EL (cell line): Measurements from ENCODE around the gene TNFSF12.

Experiments used
- DNase-seq: peaks from one replicate; pipeline ENCODE4 v3.0.0-alpha.2; 2016

The TNFSF12 gene, protein sequence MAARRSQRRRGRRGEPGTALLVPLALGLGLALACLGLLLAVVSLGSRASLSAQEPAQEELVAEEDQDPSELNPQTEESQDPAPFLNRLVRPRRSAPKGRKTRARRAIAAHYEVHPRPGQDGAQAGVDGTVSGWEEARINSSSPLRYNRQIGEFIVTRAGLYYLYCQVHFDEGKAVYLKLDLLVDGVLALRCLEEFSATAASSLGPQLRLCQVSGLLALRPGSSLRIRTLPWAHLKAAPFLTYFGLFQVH

DNA sequence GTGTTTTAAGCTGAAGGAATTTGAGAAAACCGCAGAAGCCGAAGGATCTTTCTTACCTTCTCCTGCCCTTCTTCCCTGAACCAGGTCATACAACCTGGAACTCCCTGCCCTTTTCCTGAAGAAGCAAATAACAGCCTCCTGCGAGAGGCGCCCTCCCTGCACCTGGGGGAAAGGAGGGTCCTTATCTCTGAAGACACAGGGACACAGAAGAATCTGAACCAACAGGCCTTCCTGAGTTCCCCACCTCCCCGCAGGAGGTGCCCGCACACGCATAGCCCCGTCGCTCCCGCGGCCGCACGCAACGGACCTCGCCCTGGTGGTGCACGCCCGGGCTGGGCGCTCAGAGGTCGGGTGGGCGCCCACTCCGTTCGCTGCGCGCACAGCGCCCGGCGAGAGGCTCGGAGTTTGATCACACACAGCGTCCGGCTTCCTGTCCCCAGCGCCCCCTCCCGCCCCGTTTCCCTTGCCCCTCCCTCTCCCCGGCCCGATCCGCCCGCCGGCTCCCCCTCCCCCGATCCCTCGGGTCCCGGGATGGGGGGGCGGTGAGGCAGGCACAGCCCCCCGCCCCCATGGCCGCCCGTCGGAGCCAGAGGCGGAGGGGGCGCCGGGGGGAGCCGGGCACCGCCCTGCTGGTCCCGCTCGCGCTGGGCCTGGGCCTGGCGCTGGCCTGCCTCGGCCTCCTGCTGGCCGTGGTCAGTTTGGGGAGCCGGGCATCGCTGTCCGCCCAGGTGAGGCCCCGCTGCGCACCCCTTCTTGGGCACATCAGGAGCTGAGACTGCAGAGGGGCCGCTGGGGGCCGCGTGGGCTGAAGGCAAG, at the start of gene TNFSF12:
TSS of gene TNFSF12 (plus strand) at position 474 of the 816 bp plus-strand sequence. CDS start at position 570, 96 bp downstream.
- DNase-seq = peak; percentile 50

DNA sequence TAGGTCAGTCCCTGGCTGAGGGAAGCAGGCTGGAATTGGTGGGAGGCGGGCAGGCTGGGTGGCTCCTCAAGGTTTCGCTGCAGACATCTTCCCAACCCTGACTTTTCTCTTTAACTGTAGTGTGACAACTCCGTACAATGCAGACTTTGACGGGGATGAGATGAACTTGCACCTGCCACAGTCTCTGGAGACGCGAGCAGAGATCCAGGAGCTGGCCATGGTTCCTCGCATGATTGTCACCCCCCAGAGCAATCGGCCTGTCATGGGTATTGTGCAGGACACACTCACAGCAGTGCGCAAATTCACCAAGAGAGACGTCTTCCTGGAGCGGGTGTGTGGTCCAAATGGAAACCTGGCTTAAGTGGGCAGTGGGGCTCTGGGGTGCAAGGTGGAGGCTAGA, 49.7 kb upstream of the TNFSF12 start:
- no peak for DNase-seq

DNA sequence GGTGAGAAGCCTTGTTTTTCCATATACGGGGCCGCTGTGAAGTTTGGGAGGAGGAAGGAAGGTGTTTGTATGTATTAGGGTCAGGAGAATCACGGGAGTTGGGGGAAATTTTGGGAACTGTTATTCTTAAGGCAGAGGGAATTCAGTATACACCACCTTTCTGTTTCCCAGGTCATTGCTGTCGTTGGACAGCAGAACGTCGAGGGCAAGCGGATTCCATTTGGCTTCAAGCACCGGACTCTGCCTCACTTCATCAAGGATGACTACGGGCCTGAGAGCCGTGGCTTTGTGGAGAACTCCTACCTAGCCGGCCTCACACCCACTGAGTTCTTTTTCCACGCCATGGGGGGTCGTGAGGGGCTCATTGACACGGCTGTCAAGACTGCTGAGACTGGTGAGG, 47.1 kb upstream of the TNFSF12 start:
- DNase-seq = no peak

- DNase-seq = no peak
Measured at GRCh38 chr17:7502171-7502847, 46.5 kb upstream of the TNFSF12 start.

GRCh38 chr17:7502987-7503386, 45.9 kb upstream of the TNFSF12 start:
- DNase-seq = no peak

GRCh38 chr17:7503521-7503920, 45.3 kb upstream of the TNFSF12 start:
- DNase-seq = no peak

GRCh38 chr17:7508145-7508544, 40.7 kb upstream of the TNFSF12 start:
- no peak for DNase-seq

DNA sequence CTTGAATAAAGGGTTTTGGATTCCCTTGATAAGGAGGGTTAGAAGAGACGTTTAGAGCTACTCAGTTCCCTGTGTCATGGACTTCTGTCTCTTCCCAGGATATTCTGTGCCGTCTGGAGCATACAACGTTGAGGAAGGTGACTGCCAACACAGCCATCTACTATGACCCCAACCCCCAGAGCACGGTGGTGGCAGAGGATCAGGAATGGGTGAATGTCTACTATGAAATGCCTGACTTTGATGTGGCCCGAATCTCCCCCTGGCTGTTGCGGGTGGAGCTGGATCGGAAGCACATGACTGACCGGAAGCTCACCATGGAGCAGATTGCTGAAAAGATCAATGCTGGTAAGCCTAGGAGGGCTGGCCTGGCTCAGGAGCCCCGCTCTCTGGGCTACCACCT, 40.0 kb upstream of the TNFSF12 start:
- DNase-seq = no peak

DNA sequence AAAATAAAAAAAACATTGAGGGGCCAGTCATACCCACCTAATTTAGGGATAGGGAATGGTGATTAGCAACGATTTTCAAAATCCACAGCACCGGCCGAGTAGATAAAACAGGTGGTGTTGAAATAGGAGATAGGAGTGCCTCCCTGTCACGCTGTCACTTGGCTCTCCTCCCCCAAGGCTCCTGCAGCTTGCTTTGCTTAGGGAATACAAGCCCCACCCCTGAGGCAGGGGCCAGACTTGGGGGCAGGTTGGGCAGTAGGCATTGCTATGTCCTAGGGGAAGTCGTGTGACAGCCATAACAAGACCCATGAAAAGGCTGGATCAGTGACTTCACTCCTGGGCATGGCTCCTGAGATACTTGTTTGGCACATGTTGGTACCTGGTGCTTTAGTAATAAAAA, 38.9 kb upstream of the TNFSF12 start:
- no peak for DNase-seq

GRCh38 chr17:7511108-7511507, 37.8 kb upstream of the TNFSF12 start:
- DNase-seq = no peak

- no peak for DNase-seq
Measured at GRCh38 chr17:7512105-7512504, 36.8 kb upstream of the TNFSF12 start.

DNA sequence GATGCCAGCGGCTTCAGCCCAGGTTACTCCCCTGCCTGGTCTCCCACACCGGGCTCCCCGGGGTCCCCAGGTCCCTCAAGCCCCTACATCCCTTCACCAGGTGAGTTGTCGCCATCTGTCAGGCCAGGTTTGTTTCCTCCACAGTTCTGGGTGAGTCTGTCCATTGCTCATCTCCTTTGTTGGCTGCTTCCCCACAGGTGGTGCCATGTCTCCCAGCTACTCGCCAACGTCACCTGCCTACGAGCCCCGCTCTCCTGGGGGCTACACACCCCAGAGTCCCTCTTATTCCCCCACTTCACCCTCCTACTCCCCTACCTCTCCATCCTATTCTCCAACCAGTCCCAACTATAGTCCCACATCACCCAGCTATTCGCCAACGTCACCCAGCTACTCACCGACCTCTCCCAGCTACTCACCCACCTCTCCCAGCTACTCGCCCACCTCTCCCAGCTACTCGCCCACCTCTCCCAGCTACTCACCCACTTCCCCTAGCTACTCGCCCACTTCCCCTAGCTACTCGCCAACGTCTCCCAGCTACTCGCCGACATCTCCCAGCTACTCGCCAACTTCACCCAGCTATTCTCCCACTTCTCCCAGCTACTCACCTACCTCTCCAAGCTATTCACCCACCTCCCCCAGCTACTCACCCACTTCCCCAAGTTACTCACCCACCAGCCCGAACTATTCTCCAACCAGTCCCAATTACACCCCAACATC, 35.9 kb upstream of the TNFSF12 start:
- DNase-seq = no peak

DNA sequence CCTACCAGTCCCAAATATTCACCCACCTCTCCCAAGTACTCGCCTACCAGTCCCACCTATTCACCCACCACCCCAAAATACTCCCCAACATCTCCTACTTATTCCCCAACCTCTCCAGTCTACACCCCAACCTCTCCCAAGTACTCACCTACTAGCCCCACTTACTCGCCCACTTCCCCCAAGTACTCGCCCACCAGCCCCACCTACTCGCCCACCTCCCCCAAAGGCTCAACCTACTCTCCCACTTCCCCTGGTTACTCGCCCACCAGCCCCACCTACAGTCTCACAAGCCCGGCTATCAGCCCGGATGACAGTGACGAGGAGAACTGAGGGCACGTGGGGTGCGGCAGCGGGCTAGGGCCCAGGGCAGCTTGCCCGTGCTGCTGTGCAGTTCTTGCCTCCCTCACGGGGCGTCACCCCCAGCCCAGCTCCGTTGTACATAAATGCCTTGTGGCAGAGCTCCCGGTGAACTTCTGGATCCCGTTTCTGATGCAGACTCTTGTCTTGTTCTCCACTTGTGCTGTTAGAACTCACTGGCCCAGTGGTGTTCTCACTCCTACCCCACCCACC, 34.9 kb upstream of the TNFSF12 start:
- no peak for DNase-seq

DNA sequence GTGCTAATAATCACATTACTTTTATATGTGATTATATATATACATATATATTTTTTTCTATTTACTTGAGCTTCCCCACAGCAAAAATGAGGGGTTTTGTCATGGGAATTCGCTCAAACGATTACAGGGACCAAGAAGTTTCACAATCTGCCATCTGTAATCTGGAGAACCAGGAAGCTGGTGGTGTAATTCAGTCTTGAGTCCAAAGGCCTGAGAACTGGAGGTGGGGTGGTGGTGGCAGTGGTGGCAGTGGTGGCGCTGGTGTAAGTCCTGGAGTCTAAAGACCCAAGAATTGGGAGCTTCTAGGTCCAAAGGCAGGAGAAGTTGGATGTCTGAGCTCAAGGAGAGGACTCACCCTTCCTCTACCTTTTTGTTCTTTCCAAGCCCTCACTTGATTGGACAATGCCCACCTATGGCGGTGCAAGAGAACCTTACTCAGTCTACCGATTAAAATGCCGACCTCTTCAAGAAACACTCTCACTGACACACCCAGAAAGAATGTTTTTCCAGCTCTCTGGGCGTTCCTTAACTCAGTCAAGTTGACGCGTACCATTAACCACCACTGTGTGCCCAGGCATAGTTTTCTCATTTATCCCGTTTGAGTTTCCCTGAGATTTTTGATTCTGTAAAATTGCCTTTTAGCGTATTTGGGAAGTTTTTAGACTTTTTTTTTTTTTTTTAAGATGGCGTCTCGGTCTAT, 32.8 kb upstream of the TNFSF12 start:
- peak; percentile 12 for DNase-seq

DNA sequence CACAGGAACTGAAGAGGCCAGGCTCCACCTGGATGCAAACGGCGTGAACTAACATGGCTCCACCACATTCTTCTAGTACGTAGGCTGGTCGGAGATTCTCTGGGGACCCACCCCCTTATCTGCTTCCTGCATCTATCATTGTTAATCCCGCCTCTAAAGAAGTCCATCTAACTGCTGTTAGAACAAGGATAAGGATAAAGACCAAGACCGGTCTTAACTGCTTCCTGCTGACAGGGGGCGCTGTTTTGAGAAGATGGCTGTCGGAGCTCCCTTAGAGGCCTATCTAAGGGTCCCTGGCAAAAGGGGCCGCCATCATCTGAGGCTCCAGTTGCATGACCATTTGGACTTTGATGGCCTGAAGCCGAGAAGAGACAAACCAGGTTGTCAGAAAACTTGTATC, 25.8 kb upstream of the TNFSF12 start:
- DNase-seq = peak; percentile 13

DNA sequence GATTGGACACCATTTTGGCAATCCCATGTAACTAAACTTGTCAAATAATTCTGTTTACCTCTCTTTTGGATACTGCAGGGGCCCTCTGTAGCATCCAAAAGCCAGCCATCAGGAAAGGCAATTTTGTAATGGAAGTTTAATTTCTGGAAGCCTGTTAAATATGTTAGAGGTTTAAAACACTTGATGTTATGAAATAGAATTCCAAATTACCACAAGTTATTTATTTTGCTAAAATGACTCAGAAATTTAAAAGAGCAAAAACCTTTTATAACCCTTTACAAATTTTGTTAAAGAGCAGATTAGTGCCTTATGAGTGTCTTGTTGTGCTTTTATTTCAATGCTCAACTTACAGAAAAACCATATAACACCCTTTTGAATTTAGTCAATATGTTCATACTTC, 20.0 kb upstream of the TNFSF12 start:
- DNase-seq = no peak

- no peak for DNase-seq
Measured at GRCh38 chr17:7530023-7530900, 18.6 kb upstream of the TNFSF12 start.

DNA sequence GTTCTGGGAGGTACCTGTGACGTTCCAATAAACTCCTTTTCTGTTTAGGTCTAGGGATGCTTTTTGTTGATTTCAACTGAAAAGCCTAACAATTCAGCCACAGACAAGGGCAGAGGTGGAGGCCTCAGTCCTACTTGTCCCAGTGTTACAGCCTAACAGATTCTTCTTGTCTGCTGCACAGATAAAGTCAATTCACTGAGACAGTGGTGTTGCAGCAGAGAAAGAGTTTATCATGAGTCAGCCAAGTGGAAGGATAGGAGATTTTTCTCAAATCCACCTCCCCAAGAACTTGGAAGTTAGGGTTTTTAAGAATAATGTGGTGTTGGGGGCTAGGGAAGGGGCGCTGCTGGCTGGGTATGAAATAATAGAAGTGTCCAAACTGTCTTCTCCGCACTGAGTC, 10.8 kb upstream of the TNFSF12 start:
- DNase-seq = no peak

- peak; percentile 27 for DNase-seq
Measured at GRCh38 chr17:7538891-7539545, 9.8 kb upstream of the TNFSF12 start.

GRCh38 chr17:7541074-7541621, 7.7 kb upstream of the TNFSF12 start:
- DNase-seq = no peak
